Karpas-422 (cell line): ENCODE measurements around the gene G3BP2. TPM values are rescaled to one million over a fixed set of nuclear protein-coding genes. Genes with fewer than 3 reads are reported as not detected.
A peak's percentile ranks its signal among the peaks of the same experiment; 100 is the strongest.
"Not testable (repeated sequence)": the region's sequence is repeated elsewhere in the genome, so short reads cannot be mapped to it uniquely, and the experiment has no call there.

Experiments used
- DNase-seq: peaks from one replicate; pipeline ENCODE4 v3.0.0-alpha.2; 2015
- H2AFZ ChIP-seq: fragments of 200-600 bp; sonication (generic); 2 replicates; pipeline ENCODE4 v1.6.1; 2014; ENCODE audit warnings: antibody characterized with exemption, low read length, mixed read lengths
- H3K27ac ChIP-seq: fragments of 200-600 bp; sonication (generic); 2 replicates; pipeline ENCODE4 v1.5.1; 2014; ENCODE audit warnings: mild to moderate bottlenecking, low read length, moderate library complexity
- H3K27me3 ChIP-seq: fragments of 200-600 bp; sonication (generic); 2 replicates; pipeline ENCODE4 v1.6.1; 2014; ENCODE audit warnings: low read length, mixed read lengths
- H3K36me3 ChIP-seq: fragments of 200-600 bp; sonication (generic); 2 replicates; pipeline ENCODE4 v1.6.1; 2014; ENCODE audit warnings: low read length, mixed read lengths; ENCODE audit not compliant: insufficient read depth
- H3K4me1 ChIP-seq: fragments of 200-600 bp; sonication (generic); 2 replicates; pipeline ENCODE4 v1.6.1; 2014; ENCODE audit warnings: mild to moderate bottlenecking, low read length, mixed read lengths
- H3K4me2 ChIP-seq: fragments of 200-600 bp; sonication (generic); 2 replicates; pipeline ENCODE4 v1.6.1; 2014; ENCODE audit warnings: low read length, low read depth, mild to moderate bottlenecking; ENCODE audit not compliant: poor library complexity, severe bottlenecking
- H3K4me3 ChIP-seq: fragments of 200-600 bp; sonication (generic); 2 replicates; pipeline ENCODE4 v1.5.1; 2014; ENCODE audit warnings: mild to moderate bottlenecking, antibody characterized with exemption, low read length, mixed read lengths
- H3K79me2 ChIP-seq: fragments of 200-600 bp; sonication (generic); 2 replicates; pipeline ENCODE4 v1.6.1; 2014; ENCODE audit warnings: mild to moderate bottlenecking, low read length, mixed read lengths
- H3K9ac ChIP-seq: fragments of 200-600 bp; sonication (generic); 2 replicates; pipeline ENCODE4 v1.6.0; 2014; ENCODE audit warnings: low read length
- H3K9me2 ChIP-seq: fragments of 200-600 bp; sonication (generic), shearing (Covaris generic); replicated peaks from 2 replicates; pipeline ENCODE4 v1.6.0; 2014; ENCODE audit warnings: mild to moderate bottlenecking, low read length, moderate library complexity; ENCODE audit not compliant: insufficient read depth
- H3K9me3 ChIP-seq: fragments of 300-700, 200-600 bp; sonication (generic); 2 replicates; pipeline ENCODE4 v1.6.1; 2014; ENCODE audit warnings: low read length, mixed read lengths
- H4K20me1 ChIP-seq: fragments of 200-600 bp; sonication (generic); 2 replicates; pipeline ENCODE4 v1.6.1; 2014; ENCODE audit warnings: mild to moderate bottlenecking, antibody characterized with exemption, low read length, low read depth; ENCODE audit not compliant: insufficient read depth
- total RNA-seq: library from RNA; depleted of rRNA; stranded (reverse); fragments of >200 nt; shearing (Covaris generic); gene quantifications from 2 replicates; pipeline ENCODE4 v1.2.3, GENCODE V29; 2014; ENCODE audit warnings: low replicate concordance

G3BP2 gene
- total RNA-seq, 1 experiment from 2014 or later: 81.0 TPM

DNA sequence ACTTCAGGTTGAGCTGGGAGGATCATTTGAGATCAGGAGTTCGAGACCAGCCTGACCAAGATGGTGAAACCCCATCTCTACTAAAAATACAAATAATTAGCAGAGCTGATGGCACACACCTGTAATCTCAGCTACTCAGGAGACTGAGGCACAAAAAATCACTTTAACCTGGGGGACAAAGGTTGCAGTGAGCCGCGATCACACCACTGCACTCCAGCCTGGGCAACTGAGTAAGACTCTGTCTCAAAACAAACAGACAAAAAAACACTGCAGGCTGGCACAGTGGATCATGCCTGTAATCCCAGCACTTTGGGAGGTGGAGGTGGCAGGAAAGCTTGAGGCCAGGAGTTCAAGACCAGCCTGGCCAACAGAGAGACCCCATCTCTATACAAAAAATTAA lies 8.6 kb downstream of the G3BP2 start:
- DNase-seq, H3K9ac ChIP-seq, H3K4me2 ChIP-seq, H2AFZ ChIP-seq, H3K27ac ChIP-seq, H3K9me3 ChIP-seq, H3K9me2 ChIP-seq, H3K4me3 ChIP-seq, H3K27me3 ChIP-seq: not testable (repeated sequence)
- Histone ChIP-seq H3K36me3 (peaks cover 20% of the 10 kb centered on the region), H3K79me2 (peaks cover 99% of the 10 kb centered on the region), H4K20me1 (peaks cover 86% of the 10 kb centered on the region), H3K4me1 (peaks cover 28% of the 10 kb centered on the region)

DNA sequence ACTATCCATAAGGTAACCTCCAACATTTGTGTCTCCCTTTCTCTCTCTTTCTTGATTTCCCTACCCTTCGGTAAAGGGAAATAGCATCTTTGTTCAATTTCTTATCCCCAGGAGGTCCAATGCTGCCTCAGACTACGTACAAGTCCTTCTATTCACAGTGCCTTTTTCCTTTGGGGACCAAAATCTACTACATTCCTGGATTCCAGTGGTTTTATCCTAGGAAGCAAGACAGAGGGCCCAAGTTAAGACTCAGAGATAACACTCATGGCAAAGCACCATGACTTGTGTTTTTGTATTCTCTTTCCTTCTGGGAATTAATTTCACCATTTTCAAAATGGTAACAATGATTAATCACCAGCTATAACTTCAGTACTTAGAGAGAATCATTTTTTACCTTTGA lies 10.6 kb downstream of the G3BP2 start:
- peaks cover 77% of the 10 kb centered on the region for H4K20me1 ChIP-seq
- H3K27ac ChIP-seq: no peak overlapping the region
- H3K4me3 ChIP-seq: no peak overlapping the region
- H2AFZ ChIP-seq: no peak overlapping the region
- H3K4me2 ChIP-seq: no peak overlapping the region
- DNase-seq: no peak
- H3K79me2 ChIP-seq: peaks cover 98% of the 10 kb centered on the region
- no peak overlapping the region for H3K9ac ChIP-seq
- no peaks in the 10 kb centered on the region for H3K9me3 ChIP-seq
- H3K27me3 ChIP-seq: no peaks in the 10 kb centered on the region
- peaks cover 36% of the 10 kb centered on the region for H3K36me3 ChIP-seq
- H3K4me1 ChIP-seq: peaks cover 28% of the 10 kb centered on the region
- H3K9me2 ChIP-seq: no peaks in the 10 kb centered on the region

DNA sequence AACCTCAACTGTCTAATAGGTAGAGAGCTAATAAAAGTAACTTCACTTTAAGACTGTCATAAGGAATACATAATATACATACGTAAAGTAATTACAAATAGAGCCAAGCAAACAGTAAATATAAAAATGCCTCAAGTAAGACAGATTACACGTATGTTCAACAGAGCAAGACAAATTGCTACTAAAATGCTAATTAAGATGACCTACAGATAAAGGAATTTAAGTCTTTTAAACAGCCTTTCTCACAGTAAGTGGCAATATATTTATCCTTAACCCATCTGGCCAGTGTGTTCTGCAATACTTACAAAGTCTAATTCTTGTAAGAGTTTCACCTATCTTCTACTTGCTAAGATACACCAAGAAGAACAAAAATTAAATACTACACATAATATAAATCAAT lies 12.7 kb downstream of the G3BP2 start:
- Histone ChIP-seq H3K27ac (no peak overlapping the region), H3K4me2 (no peak overlapping the region), H2AFZ (no peak overlapping the region), H3K36me3 (peaks cover 55% of the 10 kb centered on the region), H3K9me2 (no peaks in the 10 kb centered on the region), H3K4me1 (peaks cover 49% of the 10 kb centered on the region), H4K20me1 (peaks cover 73% of the 10 kb centered on the region), H3K27me3 (no peaks in the 10 kb centered on the region), H3K9me3 (no peaks in the 10 kb centered on the region), H3K4me3 (no peak overlapping the region), H3K9ac (no peak overlapping the region), H3K79me2 (peaks cover 97% of the 10 kb centered on the region)
- no peak for DNase-seq

GRCh38 chr4:75659512-75660031 lies 13.6 kb downstream of the G3BP2 start:
- no peak overlapping the region for H3K9ac ChIP-seq
- H3K79me2 ChIP-seq: peaks cover 96% of the 10 kb centered on the region
- no peaks in the 10 kb centered on the region for H3K27me3 ChIP-seq
- peaks cover 51% of the 10 kb centered on the region for H3K4me1 ChIP-seq
- DNase-seq: no peak
- peaks cover 63% of the 10 kb centered on the region for H3K36me3 ChIP-seq
- no peaks in the 10 kb centered on the region for H3K9me3 ChIP-seq
- no peak overlapping the region for H3K27ac ChIP-seq
- H3K4me3 ChIP-seq: no peak overlapping the region
- no peaks in the 10 kb centered on the region for H3K9me2 ChIP-seq
- no peak overlapping the region for H3K4me2 ChIP-seq
- no peak overlapping the region for H2AFZ ChIP-seq
- H4K20me1 ChIP-seq: peaks cover 67% of the 10 kb centered on the region

GRCh38 chr4:75658876-75659275 lies 14.3 kb downstream of the G3BP2 start:
- H3K79me2 ChIP-seq: peaks cover 96% of the 10 kb centered on the region
- H3K27me3 ChIP-seq: no peaks in the 10 kb centered on the region
- no peak overlapping the region for H3K4me2 ChIP-seq
- H3K9me3 ChIP-seq: no peaks in the 10 kb centered on the region
- peaks cover 51% of the 10 kb centered on the region for H3K4me1 ChIP-seq
- peaks cover 70% of the 10 kb centered on the region for H3K36me3 ChIP-seq
- H3K27ac ChIP-seq: no peak overlapping the region
- peaks cover 70% of the 10 kb centered on the region for H4K20me1 ChIP-seq
- DNase-seq: no peak
- H3K9me2 ChIP-seq: no peaks in the 10 kb centered on the region
- H3K9ac ChIP-seq: no peak overlapping the region
- H3K4me3 ChIP-seq: no peak overlapping the region
- H2AFZ ChIP-seq: no peak overlapping the region

- peak; percentile 71 for DNase-seq
- H3K9me3 ChIP-seq: no peaks in the 10 kb centered on the region
- H3K9me2 ChIP-seq: no peaks in the 10 kb centered on the region
- no peak overlapping the region for H3K9ac ChIP-seq
- H3K4me3 ChIP-seq: no peak overlapping the region
- H3K27ac ChIP-seq: no peak overlapping the region
- peaks cover 94% of the 10 kb centered on the region for H3K79me2 ChIP-seq
- no peak overlapping the region for H3K4me2 ChIP-seq
- peaks cover 63% of the 10 kb centered on the region for H4K20me1 ChIP-seq
- peaks cover 47% of the 10 kb centered on the region for H3K4me1 ChIP-seq
- no peaks in the 10 kb centered on the region for H3K27me3 ChIP-seq
- H2AFZ ChIP-seq: no peak overlapping the region
- H3K36me3 ChIP-seq: peaks cover 81% of the 10 kb centered on the region
These were observed 17.6 kb downstream of the G3BP2 start for GRCh38 chr4:75655562-75655961.

GRCh38 chr4:75654905-75655304 lies 18.3 kb downstream of the G3BP2 start:
- Histone ChIP-seq H4K20me1 (peaks cover 56% of the 10 kb centered on the region), H3K27ac (no peak overlapping the region), H3K79me2 (peaks cover 89% of the 10 kb centered on the region), H3K27me3 (no peaks in the 10 kb centered on the region), H2AFZ (no peak overlapping the region), H3K4me1 (peaks cover 46% of the 10 kb centered on the region), H3K4me2 (no peak overlapping the region), H3K4me3 (no peak overlapping the region), H3K9me2 (no peaks in the 10 kb centered on the region), H3K9ac (no peak overlapping the region), H3K9me3 (no peaks in the 10 kb centered on the region), H3K36me3 (peaks cover 74% of the 10 kb centered on the region)
- no peak for DNase-seq

- Histone ChIP-seq H3K79me2 (peaks cover 79% of the 10 kb centered on the region), H4K20me1 (peaks cover 49% of the 10 kb centered on the region), H3K36me3 (peaks cover 65% of the 10 kb centered on the region), H3K4me3 (no peak overlapping the region), H3K4me1 (peaks cover 38% of the 10 kb centered on the region), H3K9me2 (no peaks in the 10 kb centered on the region), H3K9me3 (no peaks in the 10 kb centered on the region), H3K9ac (no peak overlapping the region), H3K27me3 (no peaks in the 10 kb centered on the region), H3K27ac (no peak overlapping the region), H3K4me2 (no peak overlapping the region), H2AFZ (no peak overlapping the region)
- no peak for DNase-seq
These were observed 19.2 kb downstream of the G3BP2 start for GRCh38 chr4:75653845-75654503.
